ENCODE data around the gene SLC25A39.
"Not testable (repeated sequence)": the region's sequence is repeated elsewhere in the genome, so short reads cannot be mapped to it uniquely, and the experiment has no call there.

Gene SLC25A39

DNA sequence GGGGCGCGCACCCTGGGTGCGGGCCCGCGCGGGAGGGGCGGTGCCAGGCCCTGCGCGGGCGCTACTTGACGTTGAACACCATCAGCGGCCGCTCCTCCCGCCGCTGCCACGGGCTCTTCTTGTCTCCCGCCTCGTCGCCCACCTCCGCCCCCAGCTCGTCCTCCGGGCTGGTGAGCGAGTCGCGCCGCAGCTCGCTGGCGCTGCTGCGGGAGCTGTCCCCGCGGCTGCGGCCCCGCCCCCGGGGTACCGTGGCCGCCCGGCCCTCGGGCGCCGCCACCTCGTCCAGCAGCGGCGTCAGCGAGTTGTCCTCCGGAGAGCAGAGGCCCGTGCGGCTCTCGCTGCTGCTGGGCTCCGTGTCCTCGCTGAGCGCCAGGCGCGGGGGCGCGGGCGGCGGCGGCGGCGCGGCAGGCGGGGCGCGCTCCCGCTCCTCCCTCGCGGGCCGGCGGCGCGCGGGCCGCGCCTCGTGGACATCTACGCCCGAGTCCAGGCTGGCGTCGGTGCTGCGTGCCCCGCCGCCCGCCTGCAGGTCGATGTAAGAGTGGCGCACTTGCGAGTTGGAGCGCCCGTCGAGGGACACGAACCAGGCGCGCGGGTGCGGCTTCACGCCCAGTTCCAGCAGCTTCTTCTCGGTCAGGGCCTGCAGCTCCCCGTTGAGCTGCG, 29.2 kb upstream of the SLC25A39 start:
- peak; percentile 37 for DNase-seq

- no peak for DNase-seq
Measured at GRCh38 chr17:44352828-44353671, 28.4 kb upstream of the SLC25A39 start.

DNA sequence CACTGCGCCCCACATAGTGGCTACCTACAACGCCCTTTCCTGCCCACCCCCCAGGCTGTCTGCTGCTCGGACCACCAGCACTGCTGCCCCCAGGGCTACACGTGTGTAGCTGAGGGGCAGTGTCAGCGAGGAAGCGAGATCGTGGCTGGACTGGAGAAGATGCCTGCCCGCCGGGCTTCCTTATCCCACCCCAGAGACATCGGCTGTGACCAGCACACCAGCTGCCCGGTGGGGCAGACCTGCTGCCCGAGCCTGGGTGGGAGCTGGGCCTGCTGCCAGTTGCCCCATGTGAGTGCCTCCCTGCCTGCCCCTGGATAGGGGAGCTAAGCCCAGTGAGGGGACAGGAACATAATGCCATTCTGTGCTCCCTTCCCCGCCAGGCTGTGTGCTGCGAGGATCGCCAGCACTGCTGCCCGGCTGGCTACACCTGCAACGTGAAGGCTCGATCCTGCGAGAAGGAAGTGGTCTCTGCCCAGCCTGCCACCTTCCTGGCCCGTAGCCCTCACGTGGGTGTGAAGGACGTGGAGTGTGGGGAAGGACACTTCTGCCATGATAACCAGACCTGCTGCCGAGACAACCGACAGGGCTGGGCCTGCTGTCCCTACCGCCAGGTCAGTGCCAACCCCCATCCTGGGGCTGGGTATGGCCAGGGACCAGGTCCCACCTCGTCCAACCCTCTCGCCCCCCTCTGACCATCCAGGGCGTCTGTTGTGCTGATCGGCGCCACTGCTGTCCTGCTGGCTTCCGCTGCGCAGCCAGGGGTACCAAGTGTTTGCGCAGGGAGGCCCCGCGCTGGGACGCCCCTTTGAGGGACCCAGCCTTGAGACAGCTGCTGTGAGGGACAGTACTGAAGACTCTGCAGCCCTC, 27.6 kb upstream of the SLC25A39 start:
- DNase-seq: no peak

- no peak for DNase-seq
Measured at GRCh38 chr17:44351464-44351863, 26.8 kb upstream of the SLC25A39 start.

GRCh38 chr17:44350733-44351226, 26.2 kb upstream of the SLC25A39 start:
- peak; percentile 86 for DNase-seq

DNA sequence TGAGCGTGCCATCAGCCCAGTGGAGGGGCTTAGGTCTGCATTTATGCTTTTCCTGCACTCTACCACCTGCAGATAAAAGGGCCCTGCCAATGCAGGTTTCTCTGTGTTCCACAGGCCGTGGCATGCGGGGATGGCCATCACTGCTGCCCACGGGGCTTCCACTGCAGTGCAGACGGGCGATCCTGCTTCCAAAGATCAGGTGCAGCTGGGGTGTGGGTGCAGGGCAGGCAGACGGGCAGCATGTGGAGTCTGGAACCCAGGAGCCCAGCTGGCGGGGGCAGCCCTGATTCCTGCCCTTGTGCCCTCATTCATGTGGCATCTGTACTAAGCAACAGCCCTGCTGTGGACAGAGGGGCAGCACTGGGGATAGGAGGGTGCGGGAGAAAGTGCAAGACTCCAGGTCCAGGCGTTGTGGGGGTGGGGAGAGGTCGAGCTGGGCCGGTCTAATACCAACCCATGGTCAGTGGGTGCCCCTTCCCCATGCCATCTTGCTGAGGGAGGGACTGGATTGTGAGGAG, 25.0 kb upstream of the SLC25A39 start:
- DNase-seq: no peak

GRCh38 chr17:44348988-44349364, 24.4 kb upstream of the SLC25A39 start:
- no peak for DNase-seq

- no peak for DNase-seq
Measured at GRCh38 chr17:44348234-44348987, 23.8 kb upstream of the SLC25A39 start.

DNA sequence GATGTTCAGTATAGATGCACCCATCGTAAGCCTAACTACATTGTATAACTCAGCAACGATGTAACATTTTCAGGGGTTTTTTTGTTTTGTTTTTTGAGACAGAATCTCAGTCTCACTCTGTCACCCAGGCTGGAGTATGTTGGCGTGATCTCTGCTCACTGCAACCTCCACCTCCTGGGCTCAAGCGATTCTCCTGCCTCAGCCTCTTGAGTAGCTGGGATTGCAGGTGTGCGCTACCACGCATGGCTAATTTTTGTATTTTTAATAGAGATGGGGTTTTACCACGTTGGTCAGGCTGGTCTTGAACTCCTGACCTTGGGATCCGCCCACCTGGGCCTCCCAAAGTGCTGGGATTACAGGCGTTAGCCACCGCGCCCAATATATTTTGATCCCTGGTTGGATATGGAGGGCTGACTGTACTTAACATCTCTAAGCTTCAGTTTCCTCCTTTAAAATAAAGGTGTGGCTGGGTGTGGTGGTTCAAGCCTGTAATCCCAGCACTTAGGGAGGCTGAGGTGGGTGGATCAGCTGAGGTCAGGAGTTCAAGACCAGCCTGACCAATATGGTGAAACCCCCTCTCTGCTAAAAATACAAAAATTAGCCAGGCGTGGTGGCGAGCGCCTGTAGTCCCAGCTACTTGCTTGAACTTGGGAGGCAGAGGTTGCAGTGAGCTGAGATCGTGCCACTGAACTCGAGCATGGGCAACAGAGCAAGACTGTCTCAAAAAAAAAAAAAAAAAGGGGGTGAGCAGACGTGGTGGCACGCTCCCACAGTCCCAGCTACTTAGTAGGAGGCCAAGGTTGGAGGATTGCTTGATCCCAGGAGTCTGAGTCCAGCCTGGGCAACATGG, 22.8 kb upstream of the SLC25A39 start:
- DNase-seq: not testable (repeated sequence)

GRCh38 chr17:44346064-44346844, 21.6 kb upstream of the SLC25A39 start:
- DNase-seq: no peak

DNA sequence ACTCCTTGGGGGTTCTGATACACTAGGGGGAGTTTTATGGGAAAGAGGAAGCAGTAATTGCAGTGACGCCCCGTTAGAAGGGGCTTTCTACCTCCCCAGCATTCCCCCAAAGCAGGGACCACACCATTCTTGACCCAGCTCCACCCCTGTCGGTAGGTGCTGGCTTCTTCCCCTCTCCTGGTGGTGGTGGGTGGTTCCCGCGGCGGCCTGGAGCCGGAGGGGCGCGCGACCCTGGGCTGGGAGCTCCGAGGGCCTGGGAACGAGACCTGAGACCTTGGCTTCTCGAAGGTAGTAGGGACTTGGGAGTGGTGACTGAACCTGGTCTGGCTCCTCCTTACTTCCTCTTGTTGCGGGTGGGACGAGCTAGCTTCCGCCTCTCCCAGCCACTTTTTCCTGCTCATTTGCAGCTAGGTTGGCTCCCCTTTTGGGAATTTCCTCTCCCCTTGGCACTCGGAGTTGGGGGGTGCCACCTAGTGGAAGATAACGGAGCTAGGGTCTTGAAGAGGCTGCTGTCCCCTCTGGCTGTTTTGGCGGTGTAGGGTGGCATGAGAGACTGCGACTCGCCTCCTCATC, 20.9 kb upstream of the SLC25A39 start:
- DNase-seq: peak; percentile 65

DNA sequence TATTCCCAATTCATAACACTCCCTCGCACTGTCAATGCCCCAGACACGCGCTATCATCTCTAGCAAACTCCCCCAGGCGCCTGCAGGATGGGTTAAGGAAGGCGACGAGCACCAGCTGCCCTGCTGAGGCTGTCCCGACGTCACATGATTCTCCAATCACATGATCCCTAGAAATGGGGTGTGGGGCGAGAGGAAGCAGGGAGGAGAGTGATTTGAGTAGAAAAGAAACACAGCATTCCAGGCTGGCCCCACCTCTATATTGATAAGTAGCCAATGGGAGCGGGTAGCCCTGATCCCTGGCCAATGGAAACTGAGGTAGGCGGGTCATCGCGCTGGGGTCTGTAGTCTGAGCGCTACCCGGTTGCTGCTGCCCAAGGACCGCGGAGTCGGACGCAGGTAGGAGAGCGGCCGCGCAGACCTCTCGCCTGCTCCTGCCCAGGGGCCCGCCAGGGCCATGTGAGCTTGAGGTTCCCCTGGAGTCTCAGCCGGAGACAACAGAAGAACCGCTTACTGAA, 20.4 kb upstream of the SLC25A39 start, which contains the start of gene GRN:
TSS of gene GRN (plus strand) at position 364 of the 515 bp plus-strand sequence. CDS start 3,863 bp downstream, outside the sequence.
- DNase-seq: peak; percentile 90

GRCh38 chr17:44343510-44344209, 19.0 kb upstream of the SLC25A39 start:
- no peak for DNase-seq

DNA sequence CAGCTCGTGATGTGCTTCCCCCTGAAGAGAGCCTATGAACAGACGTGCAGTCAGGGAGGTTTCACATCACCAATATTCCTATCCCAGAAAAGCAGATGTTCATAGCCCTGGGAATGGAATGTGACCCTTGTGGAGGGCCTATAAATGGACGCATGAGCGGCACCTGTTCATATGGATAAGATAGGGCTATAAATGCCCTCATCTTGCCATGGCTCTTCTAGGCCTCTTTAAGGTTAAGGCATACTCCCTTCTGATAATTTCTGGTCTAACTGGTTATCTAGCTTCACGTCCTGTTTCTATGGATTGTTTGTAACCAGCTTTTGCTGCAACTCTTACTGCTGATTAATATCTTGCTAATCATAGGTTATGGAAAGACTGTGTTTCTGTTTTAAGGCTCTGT, 15.9 kb upstream of the SLC25A39 start:
- DNase-seq: not testable (repeated sequence)

- no peak for DNase-seq
Measured at GRCh38 chr17:44338702-44339101, 14.1 kb upstream of the SLC25A39 start.

- DNase-seq: no peak
Measured at GRCh38 chr17:44335968-44336367, 11.3 kb upstream of the SLC25A39 start.

DNA sequence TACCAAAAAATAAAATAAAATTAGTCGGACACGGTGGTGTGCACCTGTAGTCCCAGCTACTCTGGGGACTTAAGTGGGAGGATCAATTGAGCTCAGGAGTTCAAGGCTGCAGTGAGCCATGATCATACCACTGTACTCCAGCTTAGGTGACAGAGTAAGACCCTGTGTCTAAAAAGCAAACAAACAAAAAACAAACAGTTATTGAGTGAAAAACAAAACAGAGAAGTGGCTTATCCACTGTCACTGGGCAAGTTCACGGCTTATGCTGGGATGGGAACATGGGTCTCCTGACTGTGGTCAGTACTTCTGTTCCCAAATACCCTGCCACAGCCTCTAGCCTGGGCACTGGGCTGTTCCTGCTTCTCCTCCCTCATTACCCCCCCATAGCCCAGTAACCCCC, 10.9 kb upstream of the SLC25A39 start:
- DNase-seq: no peak

DNA sequence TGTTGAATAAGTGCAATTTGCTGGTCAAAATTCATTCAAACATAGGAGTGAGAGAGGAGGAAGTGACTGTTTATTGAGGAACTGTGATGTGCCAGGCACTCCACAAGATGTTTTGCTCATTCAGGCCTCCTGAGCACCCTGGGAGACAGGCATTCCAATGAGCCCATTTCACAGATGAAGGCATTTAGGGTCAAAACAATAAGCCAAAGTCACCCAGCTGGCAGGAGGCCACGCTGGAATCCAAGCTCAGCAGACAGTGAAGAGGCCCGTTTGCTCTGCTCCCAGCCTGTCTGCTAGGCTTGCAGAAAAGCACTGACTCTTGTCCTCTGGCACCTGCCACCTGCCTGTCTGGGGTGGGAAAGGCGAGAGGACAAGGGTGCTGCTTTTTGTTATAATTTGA, 10.1 kb upstream of the SLC25A39 start:
- no peak for DNase-seq

DNA sequence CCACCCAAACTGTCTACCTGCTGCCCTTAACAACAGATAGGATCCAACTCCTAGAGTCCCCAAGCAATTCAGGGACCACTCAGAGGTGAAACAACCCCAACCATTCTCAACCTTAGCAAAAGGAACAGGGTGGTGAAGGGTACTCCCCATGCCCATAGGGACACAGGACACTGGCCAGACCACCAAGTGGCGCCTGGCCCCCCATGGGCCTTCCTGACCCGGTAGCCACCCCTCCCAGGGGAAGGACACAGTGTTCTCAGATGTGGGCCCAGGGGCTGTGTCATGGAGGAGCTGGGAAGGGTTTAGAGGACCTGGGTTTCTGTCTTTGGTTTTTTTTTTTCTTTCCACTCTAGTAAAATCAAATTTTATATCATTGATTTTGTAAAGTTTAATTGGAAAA, 9.7 kb upstream of the SLC25A39 start:
- no peak for DNase-seq

Measured in stimulated activated CD8-positive, alpha-beta memory T cell treated with anti-CD3 and anti-CD28 coated beads, Interleukin-4, amount 100 ng/mL, for 48 hours (primary cell).